GM19438 (cell line): Measurements from ENCODE around the gene C18orf32.
"Not testable (repeated sequence)": the region's sequence is repeated elsewhere in the genome, so short reads cannot be mapped to it uniquely, and the experiment has no call there.

Source experiments
- ATAC-seq: cut with Tn5 transposase; IDR thresholded peaks from one replicate; pipeline ENCODE4 v1.9.1; 2021; ENCODE audit warnings: low read depth; ENCODE audit not compliant: unreplicated experiment

Gene C18orf32

DNA sequence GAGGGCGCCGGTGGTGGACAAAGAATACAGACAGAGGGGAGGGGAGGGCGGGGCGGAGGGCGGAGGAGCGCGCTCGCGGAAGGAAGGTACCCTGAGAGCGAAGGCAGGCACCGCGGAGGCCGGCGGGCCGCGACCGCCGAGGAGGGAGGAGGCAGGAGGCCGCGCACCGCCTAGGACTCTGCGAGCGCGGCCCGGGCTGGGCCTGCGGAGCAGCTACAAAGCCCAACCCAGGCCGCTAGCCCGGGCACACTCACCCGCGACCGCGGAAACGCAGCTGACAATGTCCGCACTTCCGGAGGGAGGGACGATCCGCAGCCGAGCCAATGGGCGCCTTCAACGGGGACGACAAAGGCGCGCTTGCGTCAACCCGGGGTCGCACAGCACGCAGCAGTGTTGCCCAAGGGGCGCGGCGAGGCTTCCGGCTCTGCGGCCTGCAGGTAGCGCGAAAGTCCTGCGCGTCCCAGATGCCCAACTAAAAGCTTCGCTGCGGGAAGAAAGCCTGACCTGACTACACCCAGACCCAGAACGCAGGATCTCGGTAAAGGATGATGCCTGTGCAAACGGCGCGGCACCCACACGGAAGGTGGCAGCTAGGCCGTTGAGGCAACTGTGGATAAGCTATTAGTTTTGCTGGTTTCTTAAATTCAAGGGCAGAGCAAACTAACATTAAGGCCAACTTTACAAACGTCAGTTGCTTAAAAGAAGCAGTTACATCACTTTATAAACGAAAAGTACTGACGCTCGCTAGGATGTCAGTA, at the start of gene C18orf32:
Gene C18orf32, minus strand, starts transcription at position 282 of the 758 bp plus-strand sequence. CDS start 3,486 bp downstream, outside the sequence.
- ATAC-seq: peak; percentile 94

DNA sequence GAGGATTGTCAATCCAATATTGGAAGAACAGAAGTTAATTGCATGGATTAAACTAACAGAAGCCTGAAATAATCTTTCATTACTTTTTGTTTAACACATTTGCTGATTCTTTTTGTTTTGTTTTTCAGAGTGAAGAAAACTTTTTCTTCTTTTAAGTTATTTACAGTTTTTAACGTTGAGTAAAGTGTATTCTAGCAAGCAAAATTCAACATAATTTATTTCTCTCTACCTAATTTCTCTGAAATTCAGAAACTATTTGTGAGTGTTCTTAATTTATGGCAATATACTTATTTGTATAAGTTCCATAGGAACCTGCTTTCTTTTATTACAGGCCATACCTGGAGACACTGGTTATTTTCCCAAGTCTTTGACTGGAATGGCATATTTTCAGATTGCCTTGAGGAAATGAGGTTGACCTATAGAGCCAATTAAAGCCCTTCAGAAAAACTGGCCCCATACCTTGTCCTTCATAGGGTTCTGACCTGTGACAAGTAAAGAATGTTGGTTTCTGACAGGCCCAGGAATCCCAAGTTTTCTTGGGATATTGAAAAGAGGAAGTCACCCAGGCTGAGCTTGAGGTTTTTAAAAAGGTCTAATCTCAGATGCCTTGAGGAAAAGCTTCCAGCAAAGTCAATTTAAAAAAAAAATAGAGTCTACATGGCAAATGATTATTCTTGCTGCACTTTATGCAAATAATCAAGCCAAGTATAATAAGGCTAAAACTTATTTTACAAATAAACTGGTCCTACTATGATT, 48.0 kb upstream of the C18orf32 start:
- no peak for ATAC-seq

DNA sequence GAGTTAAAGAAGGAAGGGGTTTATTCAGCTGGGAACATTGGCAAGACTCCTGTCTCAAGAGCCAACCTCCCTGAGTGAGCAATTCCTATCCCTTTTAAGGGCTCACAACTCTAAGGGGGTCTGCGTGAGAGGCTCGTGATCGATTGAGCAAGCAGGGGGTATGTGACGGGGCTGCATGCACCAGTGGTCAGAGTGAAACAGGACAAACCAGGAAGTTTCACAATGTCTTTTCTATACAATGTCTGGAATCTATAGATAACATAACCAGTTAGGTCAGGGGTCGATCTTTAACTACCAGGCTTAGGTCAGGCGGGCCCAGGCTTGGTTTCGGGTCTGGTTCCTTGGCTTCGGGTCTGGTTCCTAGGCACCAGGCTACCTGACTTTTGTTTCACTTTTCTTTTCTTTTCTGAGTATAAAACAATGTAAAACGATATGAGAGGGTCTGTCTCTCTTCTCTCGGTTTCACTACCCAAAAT, 44.7 kb upstream of the C18orf32 start:
- ATAC-seq: no peak

DNA sequence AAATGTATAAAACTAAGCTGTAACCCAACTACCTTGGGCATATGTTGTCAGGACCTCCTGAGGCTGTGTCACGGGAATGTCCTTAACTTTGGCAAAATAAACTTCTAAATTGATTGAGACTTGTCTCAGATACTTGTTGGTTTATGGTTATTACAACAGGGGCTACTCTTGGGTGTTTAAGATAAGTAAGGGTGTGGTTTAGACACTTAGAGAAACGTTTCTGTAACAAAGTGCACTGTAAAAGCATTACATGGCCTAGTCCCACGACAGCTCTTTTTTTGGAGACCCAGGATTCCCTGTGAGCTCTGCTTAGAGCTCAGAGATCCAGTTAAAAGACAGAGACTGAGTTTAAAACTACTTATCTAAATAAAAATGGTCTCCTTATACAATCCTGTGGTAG, 42.6 kb upstream of the C18orf32 start:
- no peak for ATAC-seq

DNA sequence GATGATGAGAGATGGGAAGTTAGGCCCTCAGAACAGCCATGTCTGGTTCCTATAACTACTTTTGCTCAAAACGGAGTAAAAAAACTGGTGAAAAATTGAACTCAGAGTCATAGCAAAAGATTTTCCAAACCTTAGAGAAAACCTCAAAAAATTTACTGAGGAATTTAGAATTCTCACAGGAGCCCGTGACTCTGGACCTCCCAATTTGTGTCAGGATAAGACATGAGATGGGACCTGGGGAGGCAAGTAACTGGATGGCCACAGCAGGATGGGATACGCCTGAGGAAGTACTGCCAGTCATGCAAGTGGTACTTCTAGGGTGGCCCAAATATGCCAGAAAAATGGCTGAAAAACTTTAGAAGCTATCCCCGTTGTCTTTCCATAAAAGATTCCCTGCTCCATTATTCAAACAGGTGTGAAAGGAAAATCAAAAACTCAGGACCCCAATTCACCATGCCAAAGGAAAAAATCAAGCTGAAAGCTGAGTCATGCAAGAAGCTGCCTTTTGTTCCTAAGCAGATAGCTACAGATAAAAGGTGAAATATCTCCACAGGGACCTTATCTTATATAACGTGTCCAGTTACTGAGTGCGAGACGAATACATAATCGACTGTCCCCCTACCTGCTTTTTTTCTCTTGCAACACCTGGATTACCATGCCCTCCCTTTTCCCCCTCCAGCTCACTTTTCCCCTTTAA, 40.7 kb upstream of the C18orf32 start:
- no peak for ATAC-seq

DNA sequence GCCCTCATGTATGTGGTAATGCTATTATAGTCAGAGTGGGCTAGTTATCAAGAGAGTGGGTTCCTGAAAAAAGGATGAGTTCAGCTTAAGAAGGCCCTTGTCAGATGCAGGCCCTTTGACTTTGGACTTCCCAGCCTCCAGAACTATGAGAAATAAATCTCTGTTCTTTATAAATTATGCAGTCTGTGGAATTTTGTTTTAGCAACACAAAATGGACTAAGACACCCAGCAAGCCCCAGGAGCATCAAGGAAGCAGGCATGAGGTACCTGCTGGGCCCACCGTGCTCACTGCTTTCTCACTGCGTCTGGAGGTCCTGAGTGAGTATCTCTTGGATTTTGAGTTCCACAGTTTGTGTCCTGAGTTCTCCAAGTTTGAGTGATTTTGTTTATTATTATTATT, 38.9 kb upstream of the C18orf32 start:
- ATAC-seq: no peak

DNA sequence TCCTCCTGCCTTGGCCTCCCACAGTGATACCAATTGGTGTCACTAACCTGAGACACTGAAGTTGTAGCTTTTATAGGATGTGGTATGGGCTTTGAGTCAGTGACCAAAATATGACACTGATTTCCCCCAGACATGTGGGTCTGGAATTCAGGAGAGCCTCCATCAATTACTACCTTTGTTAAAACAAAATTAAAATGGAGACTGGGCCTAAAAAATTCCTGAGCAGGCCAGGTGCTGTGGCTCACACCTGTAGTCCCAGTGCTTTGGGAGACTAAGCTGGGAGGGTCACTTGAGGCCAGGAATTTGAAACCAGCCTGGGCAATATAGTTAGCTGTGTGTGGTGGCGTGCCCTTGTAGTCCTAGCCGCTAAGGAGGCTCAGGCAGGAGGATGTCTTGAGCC, 37.9 kb upstream of the C18orf32 start:
- no peak for ATAC-seq

DNA sequence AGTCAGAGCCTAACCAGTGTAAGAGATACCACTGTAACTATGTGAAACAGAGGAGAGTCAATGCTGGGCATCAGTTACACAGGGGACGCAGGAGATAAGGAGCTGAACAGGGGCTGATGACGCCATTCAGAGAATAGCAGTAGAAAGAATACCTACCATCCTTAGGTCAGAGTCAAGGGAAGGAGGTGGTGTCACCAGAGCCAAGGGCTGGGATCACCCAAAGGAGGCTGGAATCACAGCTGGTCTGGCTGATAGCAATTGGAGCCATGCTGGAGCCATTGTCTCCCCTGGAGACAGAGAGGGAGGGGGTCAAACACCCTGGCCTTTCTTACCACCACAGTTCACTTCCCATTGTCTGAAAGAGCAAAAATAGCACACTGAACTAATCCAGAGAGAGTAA, 37.3 kb upstream of the C18orf32 start:
- ATAC-seq: no peak

DNA sequence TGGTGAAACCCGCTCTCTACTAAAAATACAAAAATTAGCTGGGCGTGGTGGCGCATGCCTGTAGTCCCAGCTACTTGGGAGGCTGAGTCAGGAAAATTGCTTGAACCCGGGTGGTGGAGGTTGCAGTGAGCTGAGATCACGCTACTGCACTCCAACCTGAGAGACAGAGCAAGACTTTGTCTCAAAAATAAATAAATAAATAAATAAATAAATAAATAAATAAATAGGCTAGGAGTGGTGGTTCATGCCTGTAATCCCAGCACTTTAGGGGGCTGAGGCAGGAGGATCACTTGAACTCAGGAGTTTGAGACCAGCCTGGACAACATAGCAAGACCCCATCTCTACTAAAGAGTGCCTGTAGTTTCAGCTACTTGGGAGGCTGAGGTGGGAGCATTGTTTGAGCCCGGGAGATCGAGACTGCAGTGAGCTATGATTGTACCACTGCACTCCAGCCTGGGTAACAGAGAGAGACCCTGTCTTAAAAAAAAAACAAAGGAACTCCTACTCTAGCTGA, 36.6 kb upstream of the C18orf32 start:
- ATAC-seq: not testable (repeated sequence)

DNA sequence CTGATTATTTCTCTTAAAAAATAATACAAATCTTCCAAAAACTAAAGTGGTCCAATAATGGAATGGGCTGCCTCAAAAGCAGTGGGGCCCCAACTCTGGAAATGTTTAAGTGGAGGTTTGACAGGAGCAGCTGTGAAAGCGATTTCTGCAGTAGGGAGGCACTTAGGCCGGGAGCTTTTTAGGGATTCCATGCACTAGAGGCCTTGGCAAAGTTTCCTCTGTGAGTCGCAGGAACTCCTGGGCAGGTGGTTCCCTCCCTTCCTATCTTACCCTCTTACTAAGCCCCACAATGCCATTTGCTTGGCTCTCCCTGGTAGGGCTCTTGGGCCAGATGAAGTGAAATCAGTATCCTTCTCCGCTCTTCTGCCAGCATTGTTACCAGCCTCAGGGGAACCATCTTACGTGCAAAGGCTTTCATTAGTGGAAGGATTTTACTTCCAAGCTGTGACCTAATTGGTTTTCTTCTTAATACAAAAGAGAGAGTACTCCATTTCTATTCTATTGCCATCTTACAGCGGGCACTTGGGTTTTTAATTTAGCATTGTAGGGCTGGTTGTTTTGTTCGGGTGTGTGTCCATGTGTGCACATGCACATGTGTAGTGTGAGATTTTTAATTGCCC, 34.3 kb upstream of the C18orf32 start:
- ATAC-seq: no peak

DNA sequence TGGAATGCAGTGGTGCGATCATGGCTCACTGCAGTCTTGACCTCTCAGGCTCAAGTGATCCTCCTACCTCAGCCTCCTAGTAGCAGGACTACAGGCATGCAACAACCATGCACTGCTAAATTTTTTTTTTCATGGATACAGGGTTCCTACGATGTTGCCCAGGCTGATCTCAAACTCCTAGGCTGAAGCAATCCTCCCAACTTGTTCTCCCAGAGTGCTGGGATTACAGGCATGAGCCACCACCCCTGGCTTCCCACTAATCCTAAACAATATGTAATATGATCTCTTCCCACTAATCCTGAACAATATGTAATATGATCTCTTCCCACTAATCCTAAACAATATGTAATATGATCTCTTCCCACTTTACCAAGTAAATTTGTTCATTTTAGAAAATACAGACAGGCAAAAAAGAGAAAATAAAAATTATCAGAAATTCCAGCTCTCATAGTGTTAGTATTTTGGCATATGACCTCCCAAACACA, 33.7 kb upstream of the C18orf32 start:
- ATAC-seq: no peak

DNA sequence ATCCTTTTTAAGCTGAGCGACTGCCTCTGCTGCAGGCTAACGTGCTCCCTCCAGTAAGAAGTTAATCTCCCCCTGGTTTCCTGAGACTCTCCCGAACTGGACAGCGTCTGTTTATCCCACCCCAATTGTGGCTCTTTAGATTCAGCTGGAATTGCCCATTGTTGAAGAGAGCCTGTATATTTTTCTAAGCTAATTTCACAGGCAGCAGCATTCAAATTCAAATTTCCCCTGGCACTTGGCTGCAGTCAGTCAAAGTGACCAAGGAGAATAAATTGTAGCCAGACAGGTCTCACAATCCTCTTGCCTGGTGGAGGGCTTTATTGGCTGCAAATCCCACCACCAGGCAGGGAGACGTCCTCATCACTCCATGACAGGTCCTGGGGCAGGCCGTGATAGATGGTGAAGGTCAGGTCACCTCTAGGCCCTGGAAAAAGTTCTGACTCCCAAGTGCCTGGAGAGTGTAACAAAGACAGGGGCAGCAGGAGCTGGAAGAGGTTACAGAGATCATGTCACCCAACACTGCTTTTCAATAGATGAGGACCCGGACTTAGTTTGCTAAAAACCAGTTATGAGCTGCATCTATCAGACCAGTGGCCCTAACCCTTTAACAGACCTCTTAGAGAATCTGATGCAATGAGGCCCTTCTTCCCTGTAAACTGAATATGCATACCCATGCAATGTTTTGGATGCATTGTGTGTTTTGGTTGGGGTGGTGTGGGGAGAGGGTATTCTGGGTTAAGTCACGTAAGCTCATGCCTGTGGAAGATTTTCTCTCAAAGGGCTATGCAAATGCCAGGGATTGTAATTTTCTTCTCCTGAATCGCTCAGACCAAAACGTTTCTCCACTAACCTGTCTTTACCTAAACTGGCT, 32.3 kb upstream of the C18orf32 start:
- no peak for ATAC-seq

DNA sequence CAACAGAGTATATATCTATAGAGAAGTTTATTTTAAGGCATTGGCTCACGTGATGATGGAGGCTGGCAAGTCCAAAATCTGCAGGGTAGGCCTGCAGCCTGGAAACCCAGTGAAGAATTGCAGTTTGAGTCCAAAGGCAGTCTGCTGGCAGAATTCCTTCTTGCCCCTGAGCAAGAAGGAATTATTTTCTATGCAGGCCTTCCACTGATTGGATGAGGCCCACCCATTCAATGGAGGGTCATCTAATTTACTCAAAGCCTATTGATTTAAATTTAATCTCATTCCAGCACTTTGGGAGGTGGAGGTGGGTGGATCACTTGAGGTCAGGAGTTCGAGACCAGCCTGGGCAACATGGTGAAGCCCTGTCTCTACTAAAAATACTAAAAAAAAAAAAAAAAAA, 30.4 kb upstream of the C18orf32 start:
- no peak for ATAC-seq

DNA sequence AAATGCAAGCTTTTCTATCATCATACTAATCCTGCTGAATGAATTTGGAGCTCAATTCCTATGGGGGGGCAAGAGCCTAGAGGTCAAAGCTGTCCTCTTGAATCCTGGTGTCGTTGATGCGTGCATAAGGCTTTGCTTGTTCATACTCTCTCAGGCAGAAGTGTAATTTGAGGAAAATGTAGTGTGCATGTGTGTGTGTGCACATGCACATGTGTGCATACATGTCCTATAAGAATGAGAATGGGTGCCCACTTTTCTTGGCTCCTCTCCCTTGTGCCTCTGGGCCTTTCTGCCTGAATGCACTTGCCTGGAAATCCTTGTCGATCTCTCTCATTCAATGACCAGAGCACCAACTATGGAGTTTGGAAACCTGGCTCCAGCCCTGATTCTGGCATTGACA, 28.5 kb upstream of the C18orf32 start:
- ATAC-seq: no peak

DNA sequence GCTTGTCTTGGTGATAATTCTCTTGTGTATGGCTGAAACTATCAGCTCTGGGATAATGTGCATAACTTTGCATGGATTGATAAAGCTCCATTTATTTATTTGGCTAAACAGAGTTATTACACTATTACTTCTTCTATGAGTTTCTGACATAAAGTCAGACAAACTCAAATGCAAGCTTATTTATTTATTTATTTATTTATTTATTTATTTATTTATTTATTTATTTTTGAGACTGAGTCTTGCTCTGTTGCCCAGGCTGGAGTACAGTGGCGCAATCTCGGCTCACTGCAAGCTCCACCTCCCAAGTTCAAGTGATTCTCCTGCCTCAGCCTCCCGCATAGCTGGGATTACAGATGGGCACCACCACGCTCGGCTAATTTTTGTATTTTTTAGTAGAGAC, 28.0 kb upstream of the C18orf32 start:
- not testable (repeated sequence) for ATAC-seq

DNA sequence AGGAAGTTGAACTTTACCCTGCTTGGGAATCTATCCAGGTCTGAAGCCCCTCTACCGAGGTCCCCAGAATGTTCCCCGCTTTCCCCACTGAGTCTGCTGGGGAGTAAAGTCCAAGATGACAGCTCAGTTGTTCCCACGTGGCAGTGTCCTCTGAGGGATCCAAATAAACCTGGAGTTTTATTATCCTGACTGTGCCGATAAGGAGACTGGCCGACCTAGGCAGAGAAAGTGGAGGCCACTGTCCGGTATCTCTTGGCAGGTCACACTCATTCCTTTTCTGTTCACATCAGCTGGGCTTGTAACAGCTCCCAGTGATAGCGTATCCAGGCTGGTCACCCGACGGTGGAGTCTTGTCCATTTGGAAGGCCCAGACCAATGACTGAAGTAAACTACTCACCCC, 27.5 kb upstream of the C18orf32 start:
- ATAC-seq: no peak

DNA sequence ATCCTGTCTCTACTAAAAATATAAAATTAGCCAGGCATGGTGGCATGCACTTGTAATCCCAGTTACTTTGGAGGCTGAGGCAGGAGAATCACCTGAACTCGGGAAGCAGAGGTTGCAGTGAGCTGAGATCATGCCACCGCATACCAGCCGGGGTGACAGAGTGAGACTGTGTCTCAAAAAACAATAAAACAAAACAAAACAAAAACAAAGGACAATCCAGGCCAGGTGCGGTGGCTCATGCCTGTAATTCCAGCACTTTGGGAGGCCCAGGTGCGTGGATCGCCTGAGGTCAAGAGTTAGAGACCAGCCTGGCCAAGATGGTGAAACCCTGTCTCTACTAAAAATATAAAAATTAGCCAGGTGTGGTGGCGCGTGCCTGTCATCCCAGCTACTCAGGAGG, 25.8 kb upstream of the C18orf32 start:
- ATAC-seq: not testable (repeated sequence)

DNA sequence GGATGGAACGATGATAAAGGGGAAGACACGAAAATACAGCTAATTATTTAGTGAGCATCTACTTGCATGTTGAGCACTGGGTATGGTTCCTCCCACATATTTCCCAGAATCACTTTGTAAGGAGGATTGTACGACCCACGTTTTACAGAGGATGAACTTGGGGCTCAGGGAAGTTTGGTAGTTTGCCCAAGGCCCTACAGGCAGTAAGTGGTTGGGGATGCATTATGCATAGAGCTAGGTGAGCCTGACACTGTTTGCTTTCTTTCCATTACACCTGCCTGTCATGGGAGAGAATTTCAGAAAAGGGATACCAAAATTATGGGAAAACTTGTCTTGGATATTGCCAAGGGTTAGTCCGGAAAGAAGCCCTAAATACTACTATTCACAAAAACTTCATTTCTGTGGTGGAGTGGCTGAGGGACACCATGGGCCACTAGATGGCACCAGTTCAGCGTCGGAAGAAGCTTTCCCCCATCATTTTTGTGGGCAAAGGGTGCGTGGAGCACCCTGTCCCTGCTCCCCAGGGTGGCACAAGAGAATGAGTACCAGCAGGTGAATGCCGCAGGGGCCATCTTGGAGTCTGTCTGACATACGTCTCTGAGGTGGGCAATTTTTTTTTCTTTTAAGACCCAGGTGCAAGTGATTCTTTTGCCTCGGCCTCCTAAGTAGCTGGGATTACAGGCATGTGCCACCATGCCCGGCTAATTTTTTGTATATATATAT, 23.5 kb upstream of the C18orf32 start:
- ATAC-seq: no peak

DNA sequence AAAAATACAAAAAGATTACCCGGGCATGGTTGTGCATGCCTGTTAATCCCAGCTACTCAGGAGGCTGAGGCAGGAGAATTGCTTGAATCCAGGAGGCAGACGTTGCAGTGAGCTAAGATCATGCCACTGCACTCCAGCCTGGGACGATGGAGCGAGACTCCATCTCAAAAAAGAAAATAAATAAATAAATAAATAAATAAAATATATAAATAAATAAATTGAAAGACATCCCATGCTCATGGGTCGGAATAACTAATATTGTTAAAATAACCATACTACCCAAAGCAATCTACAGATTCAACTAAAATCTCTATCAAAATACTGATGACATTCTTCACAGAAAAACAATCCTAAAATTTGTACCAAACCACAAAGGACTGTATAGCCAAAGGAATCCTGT, 19.4 kb upstream of the C18orf32 start:
- not testable (repeated sequence) for ATAC-seq
